GM19238 (cell line): ENCODE results near the gene LY6G6C.
A peak's percentile ranks its signal among the peaks of the same experiment; 100 is the strongest.

Experiments
- DNase-seq: peaks from one replicate; pipeline ENCODE4 v3.0.0; 2011; ENCODE audit warnings: low spot score; ENCODE audit not compliant: insufficient read length

LY6G6C gene

DNA sequence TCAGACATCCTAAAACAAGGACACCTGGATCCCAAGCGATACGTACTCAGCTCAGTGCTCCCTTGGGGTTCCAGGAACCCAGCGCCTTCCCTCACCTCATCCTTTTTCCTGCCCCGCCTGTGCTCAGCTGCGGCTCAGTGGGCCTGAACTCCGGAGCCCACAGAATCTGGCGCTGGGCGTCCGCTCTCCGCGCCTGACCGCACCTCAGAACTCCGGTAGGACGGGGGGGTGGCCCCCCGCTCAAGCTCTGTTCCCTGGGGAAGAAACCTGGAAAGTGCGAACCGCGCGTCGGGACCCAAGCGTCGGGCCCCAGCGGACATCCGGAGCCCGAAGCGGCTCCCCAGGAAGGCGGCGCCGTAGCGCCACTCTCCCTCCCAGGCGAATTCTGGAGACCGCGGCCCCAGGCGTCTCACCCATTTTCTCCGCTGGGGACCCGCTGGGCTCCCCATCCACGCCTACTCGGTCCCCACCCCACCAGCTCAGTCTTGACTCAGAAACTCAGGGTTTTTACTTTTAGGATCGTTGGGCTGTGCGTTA is 40.3 kb downstream of the LY6G6C start:
- DNase-seq, result peak; percentile 68

DNA sequence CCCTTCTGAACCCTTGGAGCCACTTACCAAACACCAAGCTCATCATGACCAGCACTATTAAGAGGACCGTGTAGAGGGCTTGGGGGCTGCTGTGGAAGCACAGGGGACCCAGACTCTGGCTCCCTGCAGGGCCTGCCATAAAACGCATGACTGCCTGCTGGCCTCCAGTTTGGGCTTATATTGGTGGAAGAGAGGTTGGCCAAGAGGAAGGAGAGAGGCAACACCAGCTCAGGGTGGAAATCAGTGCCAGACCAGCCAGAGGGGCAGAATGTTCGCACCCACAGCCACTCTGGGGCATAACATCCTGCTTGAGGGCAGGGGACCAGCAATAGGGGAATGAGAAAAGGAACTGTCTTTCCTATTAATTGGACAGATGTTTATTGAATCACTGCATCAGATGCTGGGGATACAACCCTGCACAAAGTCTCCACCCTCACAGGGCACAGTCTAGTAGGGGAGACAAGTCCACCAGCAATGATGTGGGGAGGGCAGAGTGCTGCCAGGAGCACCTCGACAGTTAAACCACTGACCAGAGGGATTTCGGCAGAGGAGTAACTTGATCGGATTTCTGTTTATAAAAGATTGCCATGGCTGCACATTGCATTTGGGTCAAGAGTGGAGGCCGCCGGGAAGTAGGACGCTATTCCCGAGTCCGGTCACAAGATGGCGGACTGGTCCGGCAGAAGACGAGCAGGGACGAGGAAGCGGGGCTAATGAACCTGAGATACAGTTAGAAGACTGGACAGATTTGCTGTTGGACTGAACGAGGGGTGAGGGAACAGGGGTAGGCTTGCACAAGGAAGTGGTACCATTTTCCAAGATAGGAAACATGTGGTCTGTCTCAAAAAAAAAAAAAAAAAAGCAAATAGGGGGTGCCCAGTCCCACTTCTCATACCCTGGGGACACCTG is 41.1 kb downstream of the LY6G6C start, which contains the start of gene LY6G5C:
LY6G5C (minus strand) TSS at position 842 of the 909 bp plus-strand sequence; CDS start at position 148, 694 bp downstream.
- DNase-seq, result peak; percentile 62

DNA sequence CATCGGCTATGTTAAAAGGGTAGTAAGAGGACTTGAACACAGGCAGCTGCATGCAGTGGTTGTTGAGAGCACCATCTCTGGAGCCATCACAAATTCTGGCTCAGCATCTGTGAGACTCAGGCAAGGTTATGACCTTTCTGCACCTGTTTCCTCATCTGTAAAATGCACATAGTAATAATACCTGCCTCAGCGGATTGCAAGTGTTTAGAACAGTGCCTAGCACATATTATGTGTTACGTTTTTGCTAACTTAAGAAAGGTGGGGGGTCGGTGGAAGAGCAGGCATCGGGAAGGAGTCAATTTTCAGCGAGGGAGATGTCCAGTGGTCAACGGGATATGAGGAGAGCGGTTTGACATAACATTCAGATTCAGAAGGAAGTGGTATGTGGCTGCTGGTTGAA is 43.6 kb downstream of the LY6G6C start:
- no peak for DNase-seq

DNA sequence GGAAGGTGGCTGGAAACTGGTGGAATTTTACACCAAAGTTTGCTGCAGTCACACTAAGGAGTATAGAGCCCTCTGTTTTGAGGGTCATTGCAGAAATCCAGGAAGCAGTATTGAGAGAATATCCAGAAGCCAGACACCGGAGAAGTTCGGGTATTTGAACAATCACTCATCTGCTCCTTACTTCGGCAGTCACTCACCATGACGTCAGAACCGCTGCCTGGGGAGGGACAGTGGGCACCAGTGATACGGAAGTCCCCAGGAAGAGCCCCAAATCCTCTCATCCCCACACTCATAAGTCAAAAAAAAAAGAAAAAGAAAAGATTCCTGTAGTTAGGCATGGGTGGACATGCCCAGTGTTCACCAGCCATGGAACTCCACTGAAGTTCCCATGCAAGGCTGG is 44.6 kb downstream of the LY6G6C start:
- DNase-seq, result no peak

DNA sequence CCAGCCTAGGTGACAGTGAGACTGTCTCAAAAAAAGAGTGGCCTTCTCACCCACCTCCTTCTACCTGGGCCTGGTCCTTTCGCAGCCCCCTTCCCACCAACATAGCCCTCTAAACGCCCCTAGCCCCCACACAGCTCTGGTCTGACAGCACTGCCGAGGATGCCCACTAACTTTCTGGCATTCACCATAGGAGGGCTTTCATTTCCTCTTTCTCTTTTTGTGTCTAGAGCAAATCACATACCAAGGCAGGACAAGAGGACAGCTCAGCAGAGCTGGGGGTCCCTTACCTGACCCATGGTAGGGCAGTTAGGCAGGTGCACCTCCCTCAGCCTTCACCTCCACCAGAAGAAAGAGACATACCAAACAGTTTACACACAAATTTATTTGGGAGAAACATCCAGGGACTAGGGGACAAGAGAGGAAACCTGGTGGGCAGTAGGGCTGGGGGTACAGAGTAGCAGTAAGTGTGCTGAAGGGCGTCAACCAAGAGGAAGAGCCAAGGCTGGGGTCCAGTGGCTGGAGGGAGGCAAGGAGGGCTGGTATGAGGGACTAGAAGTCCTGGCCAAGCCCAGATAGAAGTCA is 45.1 kb downstream of the LY6G6C start:
- DNase-seq, result no peak

DNA sequence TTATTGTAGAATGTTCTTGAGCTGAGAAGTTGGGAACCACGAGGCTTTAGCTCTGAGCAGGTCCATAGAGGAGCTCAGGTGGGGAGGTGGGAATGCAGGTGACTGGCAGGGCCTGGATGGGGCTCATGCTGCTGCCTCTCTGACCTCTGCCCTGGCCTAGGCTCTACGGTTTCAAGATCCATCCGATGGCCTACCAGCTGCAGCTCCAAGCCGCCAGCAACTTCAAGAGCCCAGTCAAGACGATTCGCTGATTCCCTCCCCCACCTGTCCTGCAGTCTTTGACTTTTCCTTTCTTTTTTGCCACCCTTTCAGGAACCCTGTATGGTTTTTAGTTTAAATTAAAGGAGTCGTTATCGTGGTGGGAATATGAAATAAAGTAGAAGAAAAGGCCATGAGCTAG is 51.9 kb downstream of the LY6G6C start, which contains the start of gene LY6G5B:
LY6G5B (plus strand) TSS at position 301 of the 400 bp plus-strand sequence. CDS start 975 bp downstream, outside the sequence.
- no peak for DNase-seq
